K562 (cell line): Measurements from ENCODE around the gene AMH. TPM values are rescaled to one million over a fixed set of nuclear protein-coding genes. Genes with fewer than 3 reads are reported as not detected.
A peak's percentile ranks its signal among the peaks of the same experiment; 100 is the strongest.

Source experiments
- ARID1B ChIP-seq: fragments of 450-650 bp; IDR thresholded peaks from 2 replicates; pipeline ENCODE4 v1.6.1; 2016; ENCODE audit warnings: antibody characterized with exemption, mild to moderate bottlenecking, inconsistent platforms
- CC2D1A ChIP-seq: fragments of 450-650 bp; IDR thresholded peaks from 2 replicates; pipeline ENCODE4 v1.6.1; 2017; ENCODE audit warnings: mild to moderate bottlenecking
- IRF2 ChIP-seq: sonication (generic); formaldehyde crosslinking; IDR thresholded peaks from 2 replicates; pipeline ENCODE4 v1.8.1; 2022; ENCODE audit warnings: mild to moderate bottlenecking, missing genetic modification reagents
- KLF16 ChIP-seq: IDR thresholded peaks from 2 replicates; pipeline ENCODE4 v1.6.1; 2016; ENCODE audit warnings: antibody characterized with exemption
- MBD2 ChIP-seq: sonication (generic); IDR thresholded peaks from 2 replicates; pipeline ENCODE4 v1.6.1; 2016; ENCODE audit warnings: low read depth, borderline replicate concordance
- MEIS2 ChIP-seq: fragments of 450-650 bp; IDR thresholded peaks from 2 replicates; pipeline ENCODE4 v1.6.1; 2014; ENCODE audit warnings: mild to moderate bottlenecking; ENCODE audit not compliant: partially characterized antibody
- NFIC ChIP-seq: fragments of 450-650 bp; IDR thresholded peaks from 2 replicates; pipeline ENCODE4 v1.6.1; 2017; ENCODE audit warnings: mild to moderate bottlenecking, inconsistent platforms
- PCBP1 ChIP-seq: fragments of 200-400 bp; formaldehyde crosslinking; IDR thresholded peaks from 2 replicates; pipeline ENCODE4 v1.6.1; 2018; ENCODE audit warnings: mild to moderate bottlenecking, low read depth, low read length; ENCODE audit not compliant: poor library complexity, severe bottlenecking
- PHB ChIP-seq: fragments of 250-450 bp; sonication (Bioruptor Pico); IDR thresholded peaks from 2 replicates; pipeline ENCODE4 v1.5.0; 2021
- POLR3G ChIP-seq: IDR thresholded peaks from 2 replicates; pipeline ENCODE4 v1.6.1; 2011; ENCODE audit not compliant: insufficient read length, insufficient replicate concordance; ENCODE audit errors: extremely low read depth
- RBM25 ChIP-seq: fragments of 200-400 bp; formaldehyde crosslinking; IDR thresholded peaks from 2 replicates; pipeline ENCODE4 v1.6.1; 2018; ENCODE audit warnings: low read length, low read depth, moderate library complexity; ENCODE audit not compliant: severe bottlenecking
- TAF15 ChIP-seq: fragments of 200-400 bp; formaldehyde crosslinking; IDR thresholded peaks from 2 replicates; pipeline ENCODE4 v1.6.1; 2017; ENCODE audit warnings: mild to moderate bottlenecking, low read depth, low read length, moderate library complexity
- TBL1XR1 ChIP-seq, 2 experiments: IDR thresholded peaks; 2 replicates each; pipeline ENCODE4 v1.6.1; 2012; ENCODE audit warnings: improper control_type of control experiment in 2 of 2, low read length in 2 of 2, mild to moderate bottlenecking in 1 of 2
- ZNF232 ChIP-seq: sonication (generic); formaldehyde crosslinking; IDR thresholded peaks from 2 replicates; pipeline ENCODE4 v1.8.0; 2022; ENCODE audit warnings: mild to moderate bottlenecking, missing genetic modification reagents
- ZNF717 ChIP-seq: fragments of 250-450 bp; sonication (Bioruptor Pico); IDR thresholded peaks from 2 replicates; pipeline ENCODE4 v1.5.0; 2021
- ZNF76 ChIP-seq: fragments of 250-450 bp; sonication (Bioruptor Pico); IDR thresholded peaks from 2 replicates; pipeline ENCODE4 v1.4.0; 2020; ENCODE audit warnings: mild to moderate bottlenecking, moderate library complexity, borderline replicate concordance
- ZNF778 ChIP-seq: fragments of 450-650 bp; formaldehyde crosslinking; IDR thresholded peaks from 2 replicates; pipeline ENCODE4 v1.4.0; 2020; ENCODE audit warnings: mild to moderate bottlenecking, moderate library complexity
- polyA plus RNA-seq, 8 experiments: library from polyadenylated mRNA; depleted of rRNA in 4 of 8; stranded (reverse) in 5 of 8; unstranded in 3 of 8; fragments of >200 nt; fragmentation: Nextera tagmentation in 2 of 8; fragmentation: Illumina TruSeq in 1 of 8; extraction: Ambion mirVana in 2 of 8; extraction: Trizol in 1 of 8; gene quantifications; 2 replicates each; pipeline versions ENCODE4 v1.2.1 to v1.2.3, GENCODE V29; 2011 to 2014; ENCODE audit warnings: inconsistent platforms in 1 of 8, missing spikeins in 1 of 8
- total RNA-seq, 7 experiments: library from RNA; depleted of rRNA in 6 of 7; stranded (reverse); fragments of >200 nt in 6 of 7; fragmentation: Illumina TruSeq in 2 of 7; extraction: Trizol in 2 of 7; gene quantifications; 2 replicates each; pipeline versions ENCODE4 v1.2.1 to v1.2.3, GENCODE V29; 2011 to 2021; ENCODE audit warnings: low replicate concordance in 1 of 7
- TF ChIP-seq, protein P1 (sequence below): fragments of 250-450 bp; sonication (Bioruptor Pico); IDR thresholded peaks from 2 replicates; pipeline ENCODE4 v1.4.0; 2020; ENCODE audit warnings: mild to moderate bottlenecking, moderate library complexity
- TF ChIP-seq, protein P2 (sequence below): sonication (generic); formaldehyde crosslinking; IDR thresholded peaks from 2 replicates; pipeline ENCODE4 v1.4.0; 2020; ENCODE audit warnings: mild to moderate bottlenecking, missing genetic modification reagents
- TF ChIP-seq, protein P3 (sequence below): fragments of 250-450 bp; sonication (Bioruptor Pico); IDR thresholded peaks from 2 replicates; pipeline ENCODE4 v1.8.0; 2021; ENCODE audit warnings: moderate library complexity, mild to moderate bottlenecking, inconsistent platforms
- TF ChIP-seq, protein P4 (sequence below): fragments of 250-450 bp; sonication (Bioruptor Pico); IDR thresholded peaks from 2 replicates; pipeline ENCODE4 v1.9.0; 2021; ENCODE audit warnings: mild to moderate bottlenecking

Gene AMH
- total and polyA plus RNA-seq, 9 of the 15 experiments (the other 6 are each of a cell fraction or from before 2014, with no cell fraction given), result 0.29 to 27.4 (median 2.6) TPM; not detected in 2

DNA sequence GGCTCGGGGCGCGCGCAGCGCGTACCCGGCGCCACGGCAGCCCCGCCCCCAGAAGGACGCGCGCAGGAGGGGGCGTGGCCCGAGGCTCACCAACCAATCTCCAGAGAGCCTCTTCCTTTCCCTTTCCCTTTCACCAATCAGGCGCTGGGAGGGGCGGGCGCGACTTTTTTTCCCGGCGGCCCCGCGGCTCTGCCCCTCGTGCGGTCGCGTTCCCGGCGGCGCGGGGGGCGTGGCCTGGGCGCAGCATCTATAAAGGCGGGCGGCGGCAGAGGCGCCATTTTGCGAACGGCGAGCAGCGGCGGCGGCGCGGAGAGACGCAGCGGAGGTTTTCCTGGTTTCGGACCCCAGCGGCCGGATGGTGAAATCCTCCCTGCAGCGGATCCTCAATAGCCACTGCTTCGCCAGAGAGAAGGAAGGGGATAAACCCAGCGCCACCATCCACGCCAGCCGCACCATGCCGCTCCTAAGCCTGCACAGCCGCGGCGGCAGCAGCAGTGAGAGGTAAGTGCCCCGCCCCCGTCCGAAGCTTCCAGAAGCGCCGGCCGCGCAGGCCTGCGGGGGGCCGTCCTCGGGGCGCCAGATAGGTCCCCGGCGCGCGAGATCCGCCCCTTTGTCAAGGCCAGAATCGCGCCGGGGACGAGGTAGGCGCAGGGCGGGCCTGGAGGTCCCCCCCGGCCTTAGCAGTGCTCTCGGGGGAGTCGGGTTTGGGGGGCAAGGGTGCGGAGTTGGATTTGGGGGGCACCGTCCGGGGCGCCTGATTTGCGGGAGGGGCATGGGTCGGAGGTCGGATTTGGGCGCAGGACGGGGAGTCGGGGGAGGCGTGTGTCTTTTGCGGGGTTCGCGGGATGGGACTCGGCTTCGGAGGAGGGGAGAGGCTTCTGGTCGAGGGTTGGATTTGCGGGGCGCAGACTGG, 20.4 kb downstream of the AMH start (continued):
- TF ChIP-seq, protein P1, sequence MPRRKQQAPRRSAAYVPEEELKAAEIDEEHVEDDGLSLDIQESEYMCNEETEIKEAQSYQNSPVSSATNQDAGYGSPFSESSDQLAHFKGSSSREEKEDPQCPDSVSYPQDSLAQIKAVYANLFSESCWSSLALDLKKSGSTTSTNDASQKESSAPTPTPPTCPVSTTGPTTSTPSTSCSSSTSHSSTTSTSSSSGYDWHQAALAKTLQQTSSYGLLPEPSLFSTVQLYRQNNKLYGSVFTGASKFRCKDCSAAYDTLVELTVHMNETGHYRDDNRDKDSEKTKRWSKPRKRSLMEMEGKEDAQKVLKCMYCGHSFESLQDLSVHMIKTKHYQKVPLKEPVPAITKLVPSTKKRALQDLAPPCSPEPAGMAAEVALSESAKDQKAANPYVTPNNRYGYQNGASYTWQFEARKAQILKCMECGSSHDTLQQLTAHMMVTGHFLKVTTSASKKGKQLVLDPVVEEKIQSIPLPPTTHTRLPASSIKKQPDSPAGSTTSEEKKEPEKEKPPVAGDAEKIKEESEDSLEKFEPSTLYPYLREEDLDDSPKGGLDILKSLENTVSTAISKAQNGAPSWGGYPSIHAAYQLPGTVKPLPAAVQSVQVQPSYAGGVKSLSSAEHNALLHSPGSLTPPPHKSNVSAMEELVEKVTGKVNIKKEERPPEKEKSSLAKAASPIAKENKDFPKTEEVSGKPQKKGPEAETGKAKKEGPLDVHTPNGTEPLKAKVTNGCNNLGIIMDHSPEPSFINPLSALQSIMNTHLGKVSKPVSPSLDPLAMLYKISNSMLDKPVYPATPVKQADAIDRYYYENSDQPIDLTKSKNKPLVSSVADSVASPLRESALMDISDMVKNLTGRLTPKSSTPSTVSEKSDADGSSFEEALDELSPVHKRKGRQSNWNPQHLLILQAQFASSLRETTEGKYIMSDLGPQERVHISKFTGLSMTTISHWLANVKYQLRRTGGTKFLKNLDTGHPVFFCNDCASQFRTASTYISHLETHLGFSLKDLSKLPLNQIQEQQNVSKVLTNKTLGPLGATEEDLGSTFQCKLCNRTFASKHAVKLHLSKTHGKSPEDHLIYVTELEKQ (CRISPR knock-in tag), result no peak
- TF ChIP-seq, protein P2, sequence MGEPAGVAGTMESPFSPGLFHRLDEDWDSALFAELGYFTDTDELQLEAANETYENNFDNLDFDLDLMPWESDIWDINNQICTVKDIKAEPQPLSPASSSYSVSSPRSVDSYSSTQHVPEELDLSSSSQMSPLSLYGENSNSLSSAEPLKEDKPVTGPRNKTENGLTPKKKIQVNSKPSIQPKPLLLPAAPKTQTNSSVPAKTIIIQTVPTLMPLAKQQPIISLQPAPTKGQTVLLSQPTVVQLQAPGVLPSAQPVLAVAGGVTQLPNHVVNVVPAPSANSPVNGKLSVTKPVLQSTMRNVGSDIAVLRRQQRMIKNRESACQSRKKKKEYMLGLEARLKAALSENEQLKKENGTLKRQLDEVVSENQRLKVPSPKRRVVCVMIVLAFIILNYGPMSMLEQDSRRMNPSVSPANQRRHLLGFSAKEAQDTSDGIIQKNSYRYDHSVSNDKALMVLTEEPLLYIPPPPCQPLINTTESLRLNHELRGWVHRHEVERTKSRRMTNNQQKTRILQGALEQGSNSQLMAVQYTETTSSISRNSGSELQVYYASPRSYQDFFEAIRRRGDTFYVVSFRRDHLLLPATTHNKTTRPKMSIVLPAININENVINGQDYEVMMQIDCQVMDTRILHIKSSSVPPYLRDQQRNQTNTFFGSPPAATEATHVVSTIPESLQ, result peak; percentile 77; the same call in 1 of the 2 replicates
- TF ChIP-seq NFIC, result peak; percentile 62
- TF ChIP-seq ARID1B, result peak; percentile 41; the same call in 1 of the 2 replicates
- TF ChIP-seq MEIS2, result no peak
- peak; percentile 97 for TF ChIP-seq PCBP1
- 0 out of 2 replicates have a peak, but pooled peaks have one; percentile 56 for TF ChIP-seq PHB
- no peak; a peak in 1 of 4 replicates for TF ChIP-seq TBL1XR1 (IDR thresholded peaks at IDR 0.05; ENCODE audit: low read length in 2 of 2)
- TF ChIP-seq, protein P3, sequence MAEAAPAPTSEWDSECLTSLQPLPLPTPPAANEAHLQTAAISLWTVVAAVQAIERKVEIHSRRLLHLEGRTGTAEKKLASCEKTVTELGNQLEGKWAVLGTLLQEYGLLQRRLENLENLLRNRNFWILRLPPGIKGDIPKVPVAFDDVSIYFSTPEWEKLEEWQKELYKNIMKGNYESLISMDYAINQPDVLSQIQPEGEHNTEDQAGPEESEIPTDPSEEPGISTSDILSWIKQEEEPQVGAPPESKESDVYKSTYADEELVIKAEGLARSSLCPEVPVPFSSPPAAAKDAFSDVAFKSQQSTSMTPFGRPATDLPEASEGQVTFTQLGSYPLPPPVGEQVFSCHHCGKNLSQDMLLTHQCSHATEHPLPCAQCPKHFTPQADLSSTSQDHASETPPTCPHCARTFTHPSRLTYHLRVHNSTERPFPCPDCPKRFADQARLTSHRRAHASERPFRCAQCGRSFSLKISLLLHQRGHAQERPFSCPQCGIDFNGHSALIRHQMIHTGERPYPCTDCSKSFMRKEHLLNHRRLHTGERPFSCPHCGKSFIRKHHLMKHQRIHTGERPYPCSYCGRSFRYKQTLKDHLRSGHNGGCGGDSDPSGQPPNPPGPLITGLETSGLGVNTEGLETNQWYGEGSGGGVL (CRISPR knock-in tag), result no peak
- 0 out of 2 replicates have a peak, but pooled peaks have one; percentile 55 for TF ChIP-seq ZNF232
- no peak for TF ChIP-seq KLF16
- TF ChIP-seq IRF2 (CRISPR knock-in tag), result no peak
- TF ChIP-seq, protein P4, sequence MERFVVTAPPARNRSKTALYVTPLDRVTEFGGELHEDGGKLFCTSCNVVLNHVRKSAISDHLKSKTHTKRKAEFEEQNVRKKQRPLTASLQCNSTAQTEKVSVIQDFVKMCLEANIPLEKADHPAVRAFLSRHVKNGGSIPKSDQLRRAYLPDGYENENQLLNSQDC, result peak; percentile 89; the same call in 1 of the 2 replicates
- no peak for TF ChIP-seq POLR3G
- TF ChIP-seq RBM25, result peak; percentile 99
- TF ChIP-seq CC2D1A, result no peak
- no peak for TF ChIP-seq ZNF717 (CRISPR knock-in tag)
- TF ChIP-seq ZNF778 (CRISPR knock-in tag), result no peak
- no peak for TF ChIP-seq ZNF76
- no peak for TF ChIP-seq TAF15
- peak; percentile 84 for TF ChIP-seq MBD2
